HG03575 (cell line): ENCODE data around the gene PTH1R.

ENCODE experiments used
- ATAC-seq: cut with Tn5 transposase; IDR thresholded peaks from one replicate; pipeline ENCODE4 v1.9.1; 2021; ENCODE audit not compliant: unreplicated experiment, insufficient number of reproducible peaks, low FRiP score; ENCODE audit errors: extremely low read depth

Gene PTH1R

GRCh38 chr3:46921871-46922271 is 44.4 kb downstream of the PTH1R start:
- no peak for ATAC-seq

DNA sequence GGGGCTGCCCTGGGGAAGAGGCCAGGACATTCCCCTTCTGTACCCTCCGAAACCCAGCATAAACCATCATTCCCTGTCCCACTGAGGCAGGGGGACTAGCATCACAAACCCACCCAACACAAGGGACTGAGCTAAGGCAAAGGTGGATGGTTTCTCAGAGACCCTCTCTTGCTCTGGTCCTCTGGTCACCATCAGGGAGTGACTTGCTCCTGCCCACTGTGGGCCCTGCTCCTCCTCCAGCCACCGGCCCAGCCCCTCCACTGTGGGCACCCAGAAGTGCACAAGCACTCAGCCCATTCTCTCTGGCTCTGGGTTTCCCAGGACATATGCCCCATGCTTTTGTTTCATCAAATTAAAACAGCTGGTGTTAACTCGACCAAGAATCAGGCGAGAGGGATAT is 44.9 kb downstream of the PTH1R start:
- no peak for ATAC-seq

DNA sequence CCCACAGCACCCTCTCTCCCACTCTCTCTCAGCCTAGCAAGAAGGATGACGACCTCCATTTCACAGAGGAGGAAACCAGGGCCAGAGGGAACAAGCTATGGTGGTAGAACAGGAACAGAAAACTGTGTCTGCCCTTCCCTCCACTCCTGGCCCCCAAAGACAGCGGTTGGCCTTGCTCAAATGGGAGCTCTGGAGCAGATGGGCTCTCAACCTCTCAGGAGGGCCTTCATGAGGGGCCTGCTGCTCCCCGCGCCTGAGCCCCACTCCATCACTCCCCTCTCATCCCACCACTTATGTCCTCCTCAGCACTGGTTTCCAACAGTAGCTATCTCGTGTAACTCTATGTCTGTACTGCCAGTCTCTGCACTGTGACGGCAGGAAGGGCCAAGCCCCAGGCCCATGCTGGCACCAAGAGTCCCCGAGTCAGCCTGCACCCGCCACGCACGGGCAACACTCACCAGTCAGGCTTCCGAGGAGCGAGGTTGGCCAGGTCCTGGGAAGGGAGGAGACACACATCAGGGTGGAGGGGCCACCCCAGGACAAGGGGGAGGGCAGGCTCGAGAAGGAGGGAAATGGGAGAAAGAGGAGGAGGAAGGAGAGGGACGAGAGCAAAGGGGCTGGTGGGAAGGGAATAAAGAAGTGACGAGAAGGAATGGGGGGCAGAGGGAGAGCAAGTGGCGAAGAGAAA is 45.5 kb downstream of the PTH1R start:
- no peak for ATAC-seq

DNA sequence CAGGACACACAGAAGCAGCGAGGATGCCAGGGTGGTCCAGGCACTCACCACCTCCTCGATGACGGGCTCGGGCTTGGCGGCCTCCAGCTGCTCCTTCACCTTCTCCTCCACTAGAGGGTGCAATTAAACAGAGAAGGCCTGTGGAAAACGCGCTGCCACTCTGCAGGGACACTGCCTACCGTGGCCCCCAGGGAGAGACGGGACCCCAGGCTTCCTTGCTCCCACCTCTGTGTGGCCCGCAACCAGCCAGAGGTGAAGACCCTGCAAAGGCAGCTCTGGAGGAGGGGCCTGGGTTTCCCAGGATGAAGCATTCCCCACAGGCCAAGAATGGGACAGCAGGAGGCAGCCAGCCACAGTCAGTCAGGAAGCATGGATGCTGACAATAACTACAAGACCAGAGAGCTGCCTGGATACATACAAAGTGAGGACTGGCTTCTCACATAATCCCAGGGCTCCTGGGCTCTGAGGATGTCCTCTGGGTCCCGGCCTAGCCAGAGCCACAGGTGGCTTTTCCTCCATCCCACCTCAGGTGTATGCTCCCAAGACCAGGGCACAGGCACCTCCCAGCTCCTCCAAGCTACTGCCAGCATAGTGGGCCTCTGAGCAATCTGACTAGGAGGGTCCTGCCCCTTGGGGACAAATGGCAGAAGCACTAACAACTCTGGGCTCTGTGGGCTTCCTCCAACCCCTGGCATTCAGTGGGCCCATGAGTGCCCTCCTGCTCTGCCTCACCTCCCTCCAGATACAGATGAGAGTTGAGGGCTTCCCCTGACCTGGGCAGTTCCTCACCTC is 46.2 kb downstream of the PTH1R start:
- no peak for ATAC-seq

DNA sequence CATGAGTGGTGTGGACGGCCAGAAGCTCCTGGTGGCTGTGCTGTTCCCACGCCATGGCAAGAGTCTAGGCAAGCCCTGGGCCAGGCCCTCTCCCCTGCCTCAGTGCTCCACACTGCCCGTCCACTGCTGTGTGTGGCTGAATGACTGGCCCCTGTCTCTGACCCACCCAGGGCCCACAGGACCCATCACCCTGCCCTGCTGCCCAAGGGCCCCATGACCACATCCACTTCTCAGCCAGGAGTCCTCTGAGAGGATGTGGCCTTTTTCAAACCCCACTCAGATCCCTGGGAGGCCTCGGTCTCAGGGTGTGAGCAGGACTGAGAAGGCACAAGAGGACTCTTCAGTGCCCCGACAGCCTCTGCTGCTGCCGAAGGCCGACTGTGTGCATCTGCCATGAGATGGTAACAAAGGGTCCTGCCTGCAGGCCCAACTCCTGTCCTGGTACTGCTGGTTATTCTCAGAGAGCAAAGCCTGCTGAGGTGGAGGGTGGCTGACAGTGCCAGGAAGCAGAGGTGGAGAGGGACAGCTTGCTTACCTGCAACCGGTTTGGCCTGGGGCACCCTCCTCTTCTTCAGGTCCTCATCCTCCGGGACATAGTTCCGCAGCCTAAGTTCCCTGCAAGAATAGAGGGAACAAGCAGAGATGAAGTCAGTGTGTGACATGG is 47.5 kb downstream of the PTH1R start:
- no peak for ATAC-seq

DNA sequence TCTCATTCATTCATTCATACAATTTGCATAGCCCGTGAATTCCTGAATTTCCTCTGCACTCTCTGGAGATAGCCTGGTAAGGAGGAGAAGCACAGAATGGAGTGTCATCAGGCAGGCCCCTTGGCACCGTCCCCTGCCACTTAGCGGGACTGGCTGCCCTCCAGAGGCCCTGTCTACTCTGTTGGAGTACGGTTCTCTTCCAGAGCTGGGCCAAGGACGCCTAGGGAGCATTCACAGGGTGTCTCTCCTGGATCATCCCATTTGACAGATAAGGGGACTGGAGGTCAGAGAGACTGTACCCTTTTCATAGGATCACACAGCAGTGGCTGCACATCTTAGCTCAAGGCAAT is 48.0 kb downstream of the PTH1R start:
- no peak for ATAC-seq

DNA sequence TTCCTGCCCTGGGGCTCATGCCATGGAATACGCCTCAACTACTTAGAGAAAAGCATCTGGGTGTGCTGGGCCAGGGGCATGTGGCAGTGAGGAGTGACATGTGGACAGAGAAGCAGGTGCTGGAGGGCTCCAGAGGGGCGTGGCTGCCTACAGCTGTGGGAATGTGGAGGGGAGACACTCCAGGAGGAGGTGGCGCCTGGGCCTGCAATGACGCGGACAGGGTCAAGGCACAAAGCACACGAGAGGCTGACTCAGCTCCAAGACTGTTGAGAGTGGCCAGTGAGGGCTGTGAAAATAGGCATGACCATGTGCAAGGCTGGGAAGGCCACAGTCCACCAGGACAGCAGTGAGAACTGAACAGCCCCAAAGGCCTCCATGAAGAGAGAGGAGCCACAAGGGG is 48.5 kb downstream of the PTH1R start:
- ATAC-seq: no peak

DNA sequence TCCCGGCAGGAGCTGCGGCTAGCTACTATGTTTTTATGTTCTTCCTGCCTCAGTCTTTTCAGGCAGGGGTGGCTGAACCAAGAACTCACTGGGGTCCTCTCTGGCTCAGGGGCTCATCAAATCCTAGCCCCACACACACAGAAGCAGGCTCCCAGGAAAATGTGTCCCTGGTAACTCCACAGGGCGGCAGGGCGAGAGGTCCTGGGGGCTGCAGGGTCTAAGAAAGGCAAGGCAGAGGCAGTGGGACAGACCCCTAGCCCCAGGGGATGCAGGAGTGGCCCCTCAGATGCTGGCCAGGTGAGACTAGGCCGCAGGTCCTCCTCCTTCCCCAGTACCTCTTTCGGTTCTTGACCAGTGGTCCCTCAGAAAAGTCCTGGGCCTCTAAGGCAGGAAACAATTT is 48.9 kb downstream of the PTH1R start:
- no peak for ATAC-seq

GRCh38 chr3:46926871-46927717 is 49.6 kb downstream of the PTH1R start:
- ATAC-seq: no peak

DNA sequence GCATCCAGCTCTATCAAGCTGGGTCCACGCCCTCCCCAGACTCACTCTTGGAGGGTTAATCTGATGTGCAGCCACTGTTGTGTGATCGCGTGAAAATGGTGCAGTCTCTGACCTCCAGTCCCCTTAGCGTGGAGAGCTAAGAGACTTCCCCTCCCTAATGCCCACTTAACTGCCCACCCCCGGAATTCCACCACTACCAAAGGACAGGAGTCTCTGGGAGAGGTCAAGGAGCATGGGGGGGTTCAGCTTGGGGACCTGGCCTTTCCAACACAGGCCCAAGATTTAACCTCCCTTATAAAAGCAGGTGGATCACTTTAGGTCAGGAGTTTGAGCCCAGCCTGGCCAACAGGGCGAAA is 50.2 kb downstream of the PTH1R start:
- no peak for ATAC-seq

DNA sequence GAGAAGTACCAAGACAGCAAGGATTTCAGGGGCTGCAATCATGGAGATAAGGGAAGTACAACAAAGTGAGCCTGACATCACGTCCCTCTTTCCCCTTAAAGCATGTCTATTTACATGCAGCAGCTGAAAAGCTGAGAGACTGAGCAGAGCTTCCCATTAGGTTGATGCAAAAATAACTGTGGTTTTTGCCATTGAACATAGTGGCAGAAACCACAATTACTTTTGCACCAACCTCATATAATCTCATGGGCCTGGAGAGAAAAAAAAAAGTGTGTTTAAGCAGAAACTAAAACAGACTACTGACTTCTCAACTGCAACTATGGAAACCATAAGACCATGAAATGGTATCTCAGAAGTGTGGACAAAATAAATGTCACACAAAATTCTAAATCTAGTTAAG is 50.8 kb downstream of the PTH1R start:
- no peak for ATAC-seq

- no peak for ATAC-seq
Measured at GRCh38 chr3:46929324-46929723, 51.8 kb downstream of the PTH1R start.

GRCh38 chr3:46930166-46930944 is 52.8 kb downstream of the PTH1R start:
- no peak for ATAC-seq

DNA sequence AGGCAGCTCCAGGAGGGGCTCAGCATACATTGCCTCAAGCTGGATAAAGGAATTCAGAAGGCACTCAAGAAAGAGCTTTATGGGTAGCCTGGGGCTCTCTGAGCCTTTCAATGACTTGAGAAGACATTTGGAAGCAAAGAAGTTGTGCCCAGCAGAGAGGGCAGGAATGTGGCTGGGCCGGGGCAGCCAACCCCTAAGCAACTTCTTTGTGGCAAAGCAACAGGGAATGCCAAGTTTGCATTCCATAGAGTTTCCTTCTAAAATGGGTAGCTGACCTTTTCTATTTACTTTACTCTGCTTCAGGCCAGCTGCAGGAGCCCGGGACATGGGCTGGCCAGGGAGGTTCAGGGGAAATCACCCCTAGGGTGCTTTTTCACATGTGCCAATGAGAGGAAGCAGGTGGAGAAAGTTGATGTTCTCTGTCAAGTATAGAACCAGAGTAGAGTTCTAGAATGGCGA is 53.5 kb downstream of the PTH1R start:
- ATAC-seq: no peak

- no peak for ATAC-seq
Measured at GRCh38 chr3:46931631-46932331, 54.3 kb downstream of the PTH1R start.

DNA sequence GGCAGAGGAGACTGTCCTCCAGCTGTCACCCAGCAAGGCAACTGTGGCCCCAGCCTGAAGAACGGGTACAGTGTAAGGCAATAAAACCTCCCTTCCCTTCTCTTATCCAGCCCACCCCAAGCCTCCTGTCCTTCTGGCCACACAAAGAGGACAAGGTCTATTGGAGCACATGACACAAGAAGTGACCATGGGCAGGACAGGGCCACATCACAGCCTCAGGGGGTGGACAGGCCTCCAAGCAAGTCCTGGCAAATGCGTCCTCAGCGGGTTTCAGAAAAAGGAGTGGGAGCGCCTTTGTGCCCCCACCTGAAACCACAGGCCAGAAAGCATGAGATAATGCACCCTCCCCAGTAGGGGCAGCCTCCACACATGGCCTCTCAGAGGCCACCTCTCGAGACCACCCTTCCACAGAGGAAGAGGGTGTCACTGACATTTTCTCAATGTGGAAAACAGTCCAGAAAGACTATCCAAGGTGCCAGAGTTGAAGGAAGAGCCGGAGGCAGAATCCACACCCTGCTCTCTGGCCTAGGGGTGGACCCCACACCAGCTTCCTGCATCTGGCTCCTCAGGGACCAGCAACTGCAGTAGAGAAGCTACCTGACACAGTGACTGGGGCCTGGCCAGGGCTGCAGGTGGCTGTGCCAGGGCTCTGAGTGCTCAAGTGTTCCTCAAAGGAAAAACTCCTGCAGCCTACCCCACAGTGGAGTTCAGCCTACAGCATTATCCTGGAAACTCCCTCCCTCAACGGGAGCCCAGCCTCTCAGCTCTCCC is 55.1 kb downstream of the PTH1R start:
- no peak for ATAC-seq

GRCh38 chr3:46933261-46933660 is 55.7 kb downstream of the PTH1R start:
- no peak for ATAC-seq
